PC-3 (cell line): ENCODE data around the gene WDR86.

ENCODE experiments used
- EZH2 ChIP-seq: fragments of 300-600 bp; sonication (generic); IDR thresholded peaks from one replicate; pipeline ENCODE4 v1.6.1; 2017; ENCODE audit warnings: antibody characterized with exemption, mild to moderate bottlenecking, low read length; ENCODE audit not compliant: unreplicated experiment
- TF ChIP-seq, protein P1 (sequence below): fragments of 300-600 bp; sonication (generic); conservative IDR thresholded peaks from 2 replicates; pipeline ENCODE4 v1.5.1; 2017; ENCODE audit warnings: antibody characterized with exemption, low read depth, mild to moderate bottlenecking, low read length

DNA sequence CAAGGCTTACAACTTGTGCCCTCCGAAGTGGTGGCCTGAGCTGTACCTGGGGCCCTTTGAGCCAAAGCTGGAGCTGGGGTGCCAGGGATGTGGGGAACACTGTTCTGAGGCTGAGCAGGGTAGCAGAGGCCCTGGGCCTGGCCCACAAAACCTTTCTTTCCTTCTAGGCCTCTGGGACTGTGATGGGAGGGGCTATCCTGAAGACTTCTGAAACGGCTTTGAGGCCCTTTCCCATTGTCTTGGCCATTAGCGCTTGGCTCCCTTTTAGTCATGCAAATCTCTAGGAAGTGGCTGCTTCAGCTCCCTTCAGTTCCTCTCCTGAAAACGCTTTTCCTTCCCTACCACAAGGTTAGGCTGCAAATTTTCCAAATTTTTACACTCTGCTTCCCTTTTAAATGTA, 46.9 kb upstream of the WDR86 start:
- TF ChIP-seq, protein P1, sequence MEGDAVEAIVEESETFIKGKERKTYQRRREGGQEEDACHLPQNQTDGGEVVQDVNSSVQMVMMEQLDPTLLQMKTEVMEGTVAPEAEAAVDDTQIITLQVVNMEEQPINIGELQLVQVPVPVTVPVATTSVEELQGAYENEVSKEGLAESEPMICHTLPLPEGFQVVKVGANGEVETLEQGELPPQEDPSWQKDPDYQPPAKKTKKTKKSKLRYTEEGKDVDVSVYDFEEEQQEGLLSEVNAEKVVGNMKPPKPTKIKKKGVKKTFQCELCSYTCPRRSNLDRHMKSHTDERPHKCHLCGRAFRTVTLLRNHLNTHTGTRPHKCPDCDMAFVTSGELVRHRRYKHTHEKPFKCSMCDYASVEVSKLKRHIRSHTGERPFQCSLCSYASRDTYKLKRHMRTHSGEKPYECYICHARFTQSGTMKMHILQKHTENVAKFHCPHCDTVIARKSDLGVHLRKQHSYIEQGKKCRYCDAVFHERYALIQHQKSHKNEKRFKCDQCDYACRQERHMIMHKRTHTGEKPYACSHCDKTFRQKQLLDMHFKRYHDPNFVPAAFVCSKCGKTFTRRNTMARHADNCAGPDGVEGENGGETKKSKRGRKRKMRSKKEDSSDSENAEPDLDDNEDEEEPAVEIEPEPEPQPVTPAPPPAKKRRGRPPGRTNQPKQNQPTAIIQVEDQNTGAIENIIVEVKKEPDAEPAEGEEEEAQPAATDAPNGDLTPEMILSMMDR: no peak
- TF ChIP-seq EZH2: no peak
